DOHH2 (cell line): ENCODE data around the gene NOXA1.

Source experiments
- CTCF ChIP-seq: fragments of 200-600 bp; sonication (generic); IDR thresholded peaks from one replicate; pipeline ENCODE4 v1.5.1; 2014; ENCODE audit warnings: antibody characterized with exemption, mild to moderate bottlenecking, low read depth, low read length; ENCODE audit not compliant: poor library complexity, severe bottlenecking
- EZH2phosphoT487 ChIP-seq: fragments of 200-600 bp; sonication (generic); IDR thresholded peaks from 2 replicates; pipeline ENCODE4 v1.6.1; 2017; ENCODE audit warnings: borderline replicate concordance, mild to moderate bottlenecking, antibody characterized with exemption, low read length, moderate library complexity, mixed read lengths

GRCh38 chr9:137435381-137435891 lies 12.2 kb downstream of the NOXA1 start:
- TF ChIP-seq CTCF: no peak
- no peak for TF ChIP-seq EZH2phosphoT487
